ENCODE measurements around the gene ACAD8.
A peak's percentile ranks its signal among the peaks of the same experiment; 100 is the strongest.

ACAD8 gene

GRCh38 chr11:134253188-134253993 lies at the start of gene ACAD8, which contains the start of gene THYN1:
TSS of gene ACAD8 (plus strand) at chr11:134253568. CDS start at chr11:134253601, 33 bp downstream.
TSS of gene THYN1 (minus strand) at chr11:134253352. CDS start at chr11:134252882, 470 bp downstream.
- DNase-seq (ENCODE audit: low read depth), result peak; percentile 94

- no peak for DNase-seq (ENCODE audit: low read depth)
These were observed 47.6 kb upstream of the ACAD8 start for GRCh38 chr11:134205729-134206128.

- no peak for DNase-seq (ENCODE audit: low read depth)
These were observed 47.2 kb upstream of the ACAD8 start for GRCh38 chr11:134206185-134206584.

- DNase-seq (ENCODE audit: low read depth), result peak; percentile 46
These were observed 45.7 kb upstream of the ACAD8 start for GRCh38 chr11:134207538-134208239.

- DNase-seq (ENCODE audit: low read depth), result no peak
These were observed 37.5 kb upstream of the ACAD8 start for GRCh38 chr11:134215836-134216235.

GRCh38 chr11:134216816-134217215 lies 36.6 kb upstream of the ACAD8 start:
- DNase-seq (ENCODE audit: low read depth), result no peak

- DNase-seq (ENCODE audit: low read depth), result no peak
These were observed 30.2 kb upstream of the ACAD8 start for GRCh38 chr11:134223121-134223520.

- DNase-seq (ENCODE audit: low read depth), result peak; percentile 93
These were observed 29.3 kb upstream of the ACAD8 start, which contains the start of the genes NCAPD3 and VPS26B for GRCh38 chr11:134223836-134224709. TSS of gene NCAPD3 (minus strand) at chr11:134223967. CDS start at chr11:134223926, 41 bp downstream. TSS of gene VPS26B (plus strand) at chr11:134224671. CDS start at chr11:134225123, 452 bp downstream.

- peak; percentile 46 for DNase-seq (ENCODE audit: low read depth)
These were observed 28.4 kb upstream of the ACAD8 start for GRCh38 chr11:134224710-134225664.

GRCh38 chr11:134226806-134227325 lies 26.5 kb upstream of the ACAD8 start:
- no peak for DNase-seq (ENCODE audit: low read depth)

- DNase-seq (ENCODE audit: low read depth), result no peak
These were observed 24.7 kb upstream of the ACAD8 start for GRCh38 chr11:134228625-134229024.

GRCh38 chr11:134229126-134229790 lies 24.1 kb upstream of the ACAD8 start:
- DNase-seq (ENCODE audit: low read depth), result no peak

- DNase-seq (ENCODE audit: low read depth), result no peak
These were observed 23.0 kb upstream of the ACAD8 start for GRCh38 chr11:134230339-134230738.

- no peak for DNase-seq (ENCODE audit: low read depth)
These were observed 21.3 kb upstream of the ACAD8 start for GRCh38 chr11:134231958-134232659.

- DNase-seq (ENCODE audit: low read depth), result no peak
These were observed 19.6 kb upstream of the ACAD8 start for GRCh38 chr11:134233729-134234179.

- no peak for DNase-seq (ENCODE audit: low read depth)
These were observed 18.0 kb upstream of the ACAD8 start for GRCh38 chr11:134235399-134235798.

- DNase-seq (ENCODE audit: low read depth), result no peak
These were observed 16.4 kb upstream of the ACAD8 start for GRCh38 chr11:134236834-134237556.

- no peak for DNase-seq (ENCODE audit: low read depth)
These were observed 15.8 kb upstream of the ACAD8 start for GRCh38 chr11:134237557-134237922.

- no peak for DNase-seq (ENCODE audit: low read depth)
These were observed 14.4 kb upstream of the ACAD8 start for GRCh38 chr11:134238956-134239355.
